IMR-90 (cell line): ENCODE results near the gene PYY. TPM values are rescaled to one million over a fixed set of nuclear protein-coding genes. Genes with fewer than 3 reads are reported as not detected.

Experiments
- ATAC-seq: fragments of 200-7000 bp; cut with Tn5 transposase; 2 replicates; pipeline ENCODE4 v1.9.1; 2020; ENCODE audit warnings: low read depth, mild to moderate bottlenecking, moderate library complexity
- BruUV-seq: library from RNA; stranded (reverse); fragments of 400-500 nt; replicated peaks from 2 replicates; lab custom pipeline; 2021; lab: Mats Ljungman, UMichigan
- CTCF ChIA-PET: fragments of 300-600 bp; formaldehyde crosslinking; extraction: SDS; loops from one replicate; lab custom pipeline; 2021; ENCODE audit warnings: antibody characterized with exemption; lab: Yijun Ruan, JAX
- POLR2A ChIA-PET: fragments of 300-600 bp; sonication (Branson Sonifier 250); formaldehyde crosslinking; loops from one replicate; lab custom pipeline; 2022; ENCODE audit warnings: antibody characterized with exemption; ENCODE audit not compliant: unreplicated experiment; lab: Charles Lee
- DNase-seq: peaks from one replicate; pipeline ENCODE4 v3.0.0; 2013
- H2AFZ ChIP-seq: replicated peaks from 2 replicates; pipeline ENCODE3; 2013; ENCODE audit warnings: low read length, mild to moderate bottlenecking; ENCODE audit not compliant: poor library complexity
- H2AK5ac ChIP-seq: 2 replicates; pipeline ENCODE4 v1.6.1; 2013; ENCODE audit warnings: low read depth, low read length, inconsistent platforms
- H2AK9ac ChIP-seq: replicated peaks from 2 replicates; pipeline ENCODE3; 2013; ENCODE audit warnings: mild to moderate bottlenecking, low read depth, low read length, moderate library complexity; ENCODE audit not compliant: poor library complexity
- H2BK120ac ChIP-seq: 2 replicates; pipeline ENCODE4 v1.6.1; 2013; ENCODE audit warnings: low read depth, low read length, inconsistent platforms
- H2BK15ac ChIP-seq: 3 replicates; pipeline ENCODE4 v1.6.1; 2013; ENCODE audit warnings: low read depth, low read length, inconsistent platforms
- H2BK20ac ChIP-seq: 2 replicates; pipeline ENCODE4 v1.6.1; 2013; ENCODE audit warnings: low read depth, mild to moderate bottlenecking, inconsistent platforms, low read length, moderate library complexity
- H2BK5ac ChIP-seq: 2 replicates; pipeline ENCODE4 v1.6.1; 2013; ENCODE audit warnings: mild to moderate bottlenecking, low read depth, low read length, inconsistent platforms; ENCODE audit not compliant: poor library complexity, severe bottlenecking
- H3K14ac ChIP-seq: replicated peaks from 2 replicates; pipeline ENCODE4 v1.6.1; 2013; ENCODE audit warnings: low read depth, low read length, inconsistent platforms
- H3K18ac ChIP-seq: 2 replicates; pipeline ENCODE4 v1.6.1; 2013; ENCODE audit warnings: low read depth, low read length, control low read depth
- H3K23ac ChIP-seq: 2 replicates; pipeline ENCODE4 v1.6.1; 2013; ENCODE audit warnings: low read depth, low read length, inconsistent platforms
- H3K27ac ChIP-seq: 2 replicates; pipeline ENCODE4 v1.5.1; 2013; ENCODE audit warnings: mild to moderate bottlenecking, control low read depth, low read length; ENCODE audit not compliant: insufficient read depth
- H3K27me3 ChIP-seq: 2 replicates; pipeline ENCODE4 v1.6.1; 2013; ENCODE audit warnings: low read length; ENCODE audit not compliant: control insufficient read depth, insufficient read depth
- H3K36me3 ChIP-seq: 2 replicates; pipeline ENCODE4 v1.6.1; 2013; ENCODE audit warnings: low read length, mixed read lengths; ENCODE audit not compliant: control insufficient read depth, insufficient read depth
- H3K4ac ChIP-seq: 2 replicates; pipeline ENCODE4 v1.6.1; 2013; ENCODE audit warnings: low read depth, low read length, inconsistent platforms
- H3K4me1 ChIP-seq: 2 replicates; pipeline ENCODE4 v1.6.1; 2013; ENCODE audit warnings: low read length, mixed read lengths; ENCODE audit not compliant: control insufficient read depth, insufficient read depth
- H3K4me2 ChIP-seq: 2 replicates; pipeline ENCODE4 v1.6.1; 2013; ENCODE audit warnings: low read depth, mild to moderate bottlenecking, control low read depth, low read length, moderate library complexity
- H3K4me3 ChIP-seq: 2 replicates; pipeline ENCODE4 v1.5.1; 2013; ENCODE audit warnings: low read depth, mild to moderate bottlenecking, control low read depth, low read length, moderate library complexity; ENCODE audit not compliant: insufficient read depth
- H3K56ac ChIP-seq: 2 replicates; pipeline ENCODE4 v1.6.1; 2013; ENCODE audit warnings: low read length, inconsistent platforms; ENCODE audit not compliant: insufficient read depth; ENCODE audit errors: extremely low read depth
- H3K79me1 ChIP-seq, 2 experiments: 2 replicates each; pipeline ENCODE4 v1.6.1; 2013; ENCODE audit warnings: low read length in 2 of 2, inconsistent platforms in 1 of 2, low read depth in 1 of 2
- H3K9ac ChIP-seq: 2 replicates; pipeline ENCODE4 v1.6.1; 2013; ENCODE audit warnings: low read depth, low read length, control low read depth
- H3K9me1 ChIP-seq: 2 replicates; pipeline ENCODE4 v1.6.1; 2013; ENCODE audit warnings: low read length, inconsistent platforms; ENCODE audit not compliant: insufficient read depth
- H3K9me3 ChIP-seq: 2 replicates; pipeline ENCODE4 v1.6.1; 2013; ENCODE audit warnings: low read length; ENCODE audit not compliant: control insufficient read depth, insufficient read depth
- H4K20me1 ChIP-seq: 2 replicates; pipeline ENCODE4 v1.6.1; 2013; ENCODE audit warnings: low read length, inconsistent platforms; ENCODE audit not compliant: insufficient read depth
- H4K5ac ChIP-seq: 2 replicates; pipeline ENCODE4 v1.6.1; 2013; ENCODE audit warnings: mild to moderate bottlenecking, low read depth, low read length, control low read depth
- H4K8ac ChIP-seq, 2 experiments: 2 replicates each; pipeline ENCODE4 v1.6.1; 2013; ENCODE audit warnings: low read depth in 2 of 2, low read length in 2 of 2, control low read depth in 1 of 2, inconsistent platforms in 1 of 2
- H4K91ac ChIP-seq: 2 replicates; pipeline ENCODE4 v1.6.1; 2013; ENCODE audit warnings: low read depth, low read length, inconsistent platforms; ENCODE audit not compliant: insufficient read depth
- CEBPB ChIP-seq: IDR thresholded peaks from 2 replicates; pipeline ENCODE4 v1.6.1; 2012; ENCODE audit warnings: low read depth, low read length, improper control_type of control experiment
- CHD1 ChIP-seq: IDR thresholded peaks from 2 replicates; pipeline ENCODE4 v1.6.1; 2012; ENCODE audit warnings: low read depth, low read length, improper control_type of control experiment
- CTCF ChIP-seq: conservative IDR thresholded peaks from 2 replicates; pipeline ENCODE4 v1.5.1; 2012; ENCODE audit warnings: mild to moderate bottlenecking, low read depth, low read length, improper control_type of control experiment
- FOS ChIP-seq: fragments of 150-350 bp; IDR thresholded peaks from 2 replicates; pipeline ENCODE4 v1.6.1; 2016; ENCODE audit warnings: low read depth, low read length
- MAZ ChIP-seq: IDR thresholded peaks from 2 replicates; pipeline ENCODE4 v1.6.1; 2012; ENCODE audit warnings: low read depth, mild to moderate bottlenecking, low read length, improper control_type of control experiment, moderate library complexity, borderline replicate concordance
- SMC3 ChIP-seq: fragments of 150-350 bp; IDR thresholded peaks from 2 replicates; pipeline ENCODE4 v1.6.1; 2016; ENCODE audit warnings: low read depth, mild to moderate bottlenecking, antibody characterized with exemption, low read length, moderate library complexity
- WGBS, 2 experiments: methylation state at CpG; one replicate each; pipeline versions ENCODE4 v1.1.5 to v1.1.7; 2013; ENCODE audit warnings: missing lambda C conversion rate in 2 of 2; ENCODE audit not compliant: insufficient read length in 1 of 2; ENCODE audit errors: extremely low coverage in 2 of 2; 5-methylcytosine and 5-hydroxymethylcytosine counted together
- dilution Hi-C: fragments of 300-500 bp; cut with HindIII; formaldehyde crosslinking; loops from one replicate; pipeline ENCODE4 v1.14.3; 2018; ENCODE audit warnings: low sequenced_read_pairs; ENCODE audit not compliant: unreplicated experiment
- in situ Hi-C: fragments of 300-500 bp; cut with MboI; formaldehyde crosslinking; loops from 3 replicates; pipeline ENCODE4 v1.14.3; 2019; ENCODE audit warnings: low sequenced_read_pairs, inconsistent platforms, mixed read lengths
- intact Hi-C: fragments of 100-400 bp; cut with micrococcal nuclease; formaldehyde crosslinking; loops from 2 replicates; pipeline ENCODE4 v1.10.0; 2022
- polyA plus RNA-seq, 3 experiments: library from polyadenylated mRNA; depleted of rRNA; stranded (reverse); fragments of >200 nt; gene quantifications; 2 replicates each; pipeline ENCODE4 v1.2.3, GENCODE V29; 2012; ENCODE audit warnings: low replicate concordance in 1 of 3
- total RNA-seq: library from RNA; depleted of rRNA; stranded (reverse); fragments of >200 nt; gene quantifications from 2 replicates; pipeline ENCODE4 v1.2.3, GENCODE V29; 2012

PYY gene
- total and polyA plus RNA-seq, 2 of the 4 experiments (the other 2 are of a cell fraction): not detected

- Histone ChIP-seq H3K9me3 (no peaks in the 10 kb centered on the region), H3K4ac (no peak overlapping the region), H3K9ac (no peak overlapping the region), H2BK15ac (no peak overlapping the region), H3K79me1 (no peaks in the 10 kb centered on the region), H3K4me1 (no peaks in the 10 kb centered on the region; the same call in 1 of the 2 replicates), H3K14ac (no peak overlapping the region), H2BK20ac (no peak overlapping the region), H3K27me3 (peaks cover 60% of the 10 kb centered on the region), H3K36me3 (no peaks in the 10 kb centered on the region), H3K9me1 (no peaks in the 10 kb centered on the region; the same call in 1 of the 2 replicates), H3K4me2 (no peak overlapping the region), H3K27ac (no peak overlapping the region), H3K56ac (no peak overlapping the region), H2BK120ac (no peak overlapping the region), H2AK5ac (no peak overlapping the region), H4K8ac (no peak overlapping the region), H3K18ac (no peak overlapping the region), H2AK9ac (no peak overlapping the region), H3K4me3 (no peak overlapping the region), H3K23ac (no peak overlapping the region), H2AFZ (no peak overlapping the region), H4K20me1 (no peaks in the 10 kb centered on the region; the same call in 1 of the 2 replicates), H4K91ac (no peak overlapping the region), H2BK5ac (no peak overlapping the region), H4K5ac (no peak overlapping the region)
- ATAC-seq: no peak
- WGBS, 2 experiments: no CpG with 5 or more reads among the region's 6 CpGs
- in situ Hi-C loops: no loop called here
- DNase-seq: no peak
- TF ChIP-seq MAZ: no peak
- no peak for TF ChIP-seq FOS
- TF ChIP-seq CHD1: no peak
- no peak for TF ChIP-seq SMC3
- no peak for TF ChIP-seq CEBPB
- TF ChIP-seq CTCF: no peak
- BruUV-seq: no TSS peak
- CTCF ChIA-PET: no interaction called here
- intact Hi-C loops: no loop called here
- POLR2A ChIA-PET: no interaction called here
- dilution Hi-C loops: no loop called here
Observed at GRCh38 chr17:43935926-43936261, 17.8 kb downstream of the PYY start.
